OCI-LY7 (cell line): Measurements from ENCODE around the gene TFAP2E. TPM values are rescaled to one million over a fixed set of nuclear protein-coding genes. Genes with fewer than 3 reads are reported as not detected.

Source experiments
- BruUV-seq: library from RNA; stranded (reverse); fragments of 400-500 nt; replicated peaks from 2 replicates; lab custom pipeline; 2021; lab: Mats Ljungman, UMichigan
- CTCF ChIA-PET: fragments of 300-600 bp; sonication (Branson Sonifier 250); formaldehyde crosslinking; loops from one replicate; lab custom pipeline; 2022; ENCODE audit warnings: antibody characterized with exemption; ENCODE audit not compliant: unreplicated experiment; lab: Charles Lee
- POLR2A ChIA-PET: fragments of 300-600 bp; sonication (Branson Sonifier 250); formaldehyde crosslinking; loops from one replicate; lab custom pipeline; 2022; ENCODE audit warnings: antibody characterized with exemption; lab: Charles Lee
- DNase-seq: peaks from one replicate; pipeline ENCODE4 v3.0.0-alpha.2; 2015; ENCODE audit warnings: low spot score
- H2AFZ ChIP-seq: fragments of 200-600 bp; sonication (generic), shearing (Covaris generic); 2 replicates; pipeline ENCODE4 v1.6.1; 2014; ENCODE audit warnings: mild to moderate bottlenecking, antibody characterized with exemption, low read length, moderate library complexity
- H3K27ac ChIP-seq: fragments of 200-600 bp; sonication (generic); 2 replicates; pipeline ENCODE4 v1.5.1; 2014; ENCODE audit warnings: mixed run types, low read depth, mild to moderate bottlenecking, moderate library complexity, low read length, inconsistent platforms; ENCODE audit not compliant: poor library complexity, severe bottlenecking
- H3K36me3 ChIP-seq: fragments of 200-600 bp; sonication (generic); 2 replicates; pipeline ENCODE4 v1.6.1; 2014; ENCODE audit warnings: mild to moderate bottlenecking, antibody characterized with exemption, low read length, moderate library complexity, mixed read lengths; ENCODE audit not compliant: insufficient read depth
- H3K4me1 ChIP-seq: fragments of 200-600 bp; sonication (generic); 2 replicates; pipeline ENCODE4 v1.5.1; 2014; ENCODE audit warnings: mild to moderate bottlenecking, low read length; ENCODE audit not compliant: insufficient read depth, poor library complexity, severe bottlenecking
- H3K4me2 ChIP-seq: fragments of 200-600 bp; sonication (generic); 2 replicates; pipeline ENCODE4 v1.6.1; 2014; ENCODE audit warnings: mild to moderate bottlenecking, low read length
- H3K4me3 ChIP-seq: fragments of 200-600 bp; sonication (generic); 2 replicates; pipeline ENCODE4 v1.5.1; 2014; ENCODE audit warnings: mild to moderate bottlenecking, low read depth, low read length; ENCODE audit not compliant: poor library complexity, severe bottlenecking
- H3K79me2 ChIP-seq: fragments of 200-600 bp; sonication (generic); 2 replicates; pipeline ENCODE4 v1.6.1; 2016; ENCODE audit warnings: low read depth, mild to moderate bottlenecking, low read length, moderate library complexity, mixed read lengths; ENCODE audit not compliant: insufficient read depth
- H3K9me2 ChIP-seq: fragments of 200-600 bp; sonication (generic); 2 replicates; pipeline ENCODE4 v1.6.1; 2016; ENCODE audit warnings: mild to moderate bottlenecking, low read length, mixed read lengths; ENCODE audit not compliant: insufficient read depth
- H3K9me3 ChIP-seq: fragments of 200-600 bp; sonication (generic); 2 replicates; pipeline ENCODE4 v1.6.1; 2014; ENCODE audit warnings: mild to moderate bottlenecking, mixed run types, low read length, mixed read lengths
- H4K20me1 ChIP-seq: fragments of 200-600 bp; sonication (generic); 2 replicates; pipeline ENCODE4 v1.6.1; 2014; ENCODE audit warnings: mild to moderate bottlenecking, antibody characterized with exemption, low read length, moderate library complexity, mixed read lengths; ENCODE audit not compliant: insufficient read depth
- EZH2phosphoT487 ChIP-seq: fragments of 200-600 bp; sonication (generic); IDR thresholded peaks from 2 replicates; pipeline ENCODE4 v1.6.1; 2018; ENCODE audit warnings: low read depth, borderline replicate concordance, mild to moderate bottlenecking, mixed run types, antibody characterized with exemption, low read length, moderate library complexity, mixed read lengths
- intact Hi-C: fragments of 100-400 bp; cut with micrococcal nuclease; formaldehyde crosslinking; loops from one replicate; pipeline ENCODE4 v1.10.0; 2022; ENCODE audit not compliant: unreplicated experiment
- total RNA-seq, 2 experiments: library from RNA; depleted of rRNA in 1 of 2; stranded (reverse); fragments of >200 nt in 1 of 2; shearing (Covaris generic) in 1 of 2; gene quantifications; 2 replicates each; pipeline ENCODE4 v1.2.3, GENCODE V29; 2014 to 2022
- TF ChIP-seq, protein P1 (sequence below): fragments of 200-600 bp; sonication (generic); conservative IDR thresholded peaks from 2 replicates; pipeline ENCODE4 v1.5.1; 2014; ENCODE audit warnings: mild to moderate bottlenecking, antibody characterized with exemption, low read length, moderate library complexity, mixed read lengths

TFAP2E gene
- total RNA-seq, 2 experiments from 2014 or later = 1.1 to 1.2 TPM

DNA sequence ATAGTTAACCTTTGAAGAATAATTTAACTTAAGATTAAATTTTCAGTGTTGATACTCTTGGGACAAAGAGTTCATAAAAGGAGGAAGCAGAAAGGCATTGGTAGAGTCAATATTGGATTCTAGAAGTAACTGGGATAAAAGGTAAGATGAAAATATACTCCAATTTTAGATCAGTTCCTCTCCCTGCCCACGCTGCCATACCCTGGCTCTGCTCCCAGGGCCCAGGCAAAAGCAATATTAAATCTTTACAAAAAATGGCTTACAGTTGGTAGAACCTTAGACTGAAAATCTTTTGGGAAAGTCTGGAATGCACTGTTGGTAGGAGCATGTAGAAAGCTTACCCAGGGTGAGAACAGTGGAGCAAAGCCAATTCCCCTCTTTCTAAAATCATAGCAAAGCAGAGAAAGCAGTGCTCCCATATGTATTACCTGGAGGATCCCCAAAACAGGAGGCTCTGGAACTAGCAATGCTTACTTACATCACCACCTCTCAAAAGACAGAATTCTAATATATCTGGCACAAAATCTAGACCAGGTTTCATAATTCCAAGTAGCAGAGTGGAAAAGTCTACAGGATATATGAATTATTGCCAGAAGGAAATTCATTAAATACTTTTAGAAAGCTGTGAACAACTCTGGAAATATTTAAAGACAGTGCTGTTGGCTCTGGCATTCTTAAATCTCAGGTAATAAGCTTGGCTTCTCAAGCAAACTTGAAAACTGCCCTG lies 40.5 kb upstream of the TFAP2E start:
- POLR2A ChIA-PET = interaction anchor here (0.6 to 1.7 kb wide), 3 partner anchors 8 to 337 kb away, joined by 3 to 6 read pairs (median 4); no protein-coding TSS in a partner anchor
- DNase-seq = no peak
- Histone ChIP-seq H3K79me2 (no peaks in the 10 kb centered on the region), H3K36me3 (peaks cover 42% of the 10 kb centered on the region), H3K4me2 (no peak overlapping the region), H3K4me3 (no peak overlapping the region), H3K9me3 (peaks cover 21% of the 10 kb centered on the region; the same call in 1 of the 2 replicates), H4K20me1 (no peaks in the 10 kb centered on the region), H3K4me1 (no peaks in the 10 kb centered on the region), H3K27ac (no peak overlapping the region), H2AFZ (no peak overlapping the region), H3K9me2 (no peaks in the 10 kb centered on the region)
- CTCF ChIA-PET = no interaction called here
- TF ChIP-seq EZH2phosphoT487 = no peak
- TF ChIP-seq, protein P1, sequence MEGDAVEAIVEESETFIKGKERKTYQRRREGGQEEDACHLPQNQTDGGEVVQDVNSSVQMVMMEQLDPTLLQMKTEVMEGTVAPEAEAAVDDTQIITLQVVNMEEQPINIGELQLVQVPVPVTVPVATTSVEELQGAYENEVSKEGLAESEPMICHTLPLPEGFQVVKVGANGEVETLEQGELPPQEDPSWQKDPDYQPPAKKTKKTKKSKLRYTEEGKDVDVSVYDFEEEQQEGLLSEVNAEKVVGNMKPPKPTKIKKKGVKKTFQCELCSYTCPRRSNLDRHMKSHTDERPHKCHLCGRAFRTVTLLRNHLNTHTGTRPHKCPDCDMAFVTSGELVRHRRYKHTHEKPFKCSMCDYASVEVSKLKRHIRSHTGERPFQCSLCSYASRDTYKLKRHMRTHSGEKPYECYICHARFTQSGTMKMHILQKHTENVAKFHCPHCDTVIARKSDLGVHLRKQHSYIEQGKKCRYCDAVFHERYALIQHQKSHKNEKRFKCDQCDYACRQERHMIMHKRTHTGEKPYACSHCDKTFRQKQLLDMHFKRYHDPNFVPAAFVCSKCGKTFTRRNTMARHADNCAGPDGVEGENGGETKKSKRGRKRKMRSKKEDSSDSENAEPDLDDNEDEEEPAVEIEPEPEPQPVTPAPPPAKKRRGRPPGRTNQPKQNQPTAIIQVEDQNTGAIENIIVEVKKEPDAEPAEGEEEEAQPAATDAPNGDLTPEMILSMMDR = no peak
- BruUV-seq = no TSS peak
- intact Hi-C loops = no loop called here

DNA sequence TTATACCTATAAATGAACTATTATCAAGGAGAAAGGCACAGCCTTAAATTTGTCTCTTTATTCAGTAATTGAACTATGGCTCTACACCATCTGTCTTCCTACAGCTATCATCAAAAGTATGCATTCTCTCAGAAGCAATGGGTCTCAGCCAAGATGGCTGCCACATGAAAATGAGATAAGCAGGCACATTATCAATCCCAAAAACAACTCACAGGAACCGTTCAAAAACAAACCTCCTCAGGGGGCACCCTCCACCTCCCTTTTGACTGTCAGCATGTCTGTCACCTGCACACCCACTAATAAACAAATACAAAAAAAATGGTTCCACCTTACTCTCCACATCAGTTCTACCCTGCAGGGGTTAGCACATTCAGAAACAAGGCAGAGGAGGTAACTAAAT lies 39.5 kb upstream of the TFAP2E start:
- ChIA-PET CTCF (interaction anchor here (0.9 kb wide), 1 partner anchor 18 kb away, joined by 3 read pairs; no protein-coding TSS in a partner anchor), POLR2A (interaction anchor here (0.9 to 1.7 kb wide), 2 partner anchors 9 to 14 kb away, joined by 3 to 6 read pairs; no protein-coding TSS in a partner anchor)
- Histone ChIP-seq H3K27ac (no peak overlapping the region), H3K9me3 (peaks cover 19% of the 10 kb centered on the region; the same call in 1 of the 2 replicates), H3K4me2 (no peak overlapping the region), H3K79me2 (no peaks in the 10 kb centered on the region), H3K36me3 (peaks cover 42% of the 10 kb centered on the region), H3K9me2 (no peaks in the 10 kb centered on the region), H3K4me1 (no peaks in the 10 kb centered on the region), H3K4me3 (no peak overlapping the region), H2AFZ (no peak overlapping the region), H4K20me1 (no peaks in the 10 kb centered on the region)
- BruUV-seq = no TSS peak
- TF ChIP-seq, protein P1 = no peak
- intact Hi-C loops = no loop called here
- no peak for DNase-seq

DNA sequence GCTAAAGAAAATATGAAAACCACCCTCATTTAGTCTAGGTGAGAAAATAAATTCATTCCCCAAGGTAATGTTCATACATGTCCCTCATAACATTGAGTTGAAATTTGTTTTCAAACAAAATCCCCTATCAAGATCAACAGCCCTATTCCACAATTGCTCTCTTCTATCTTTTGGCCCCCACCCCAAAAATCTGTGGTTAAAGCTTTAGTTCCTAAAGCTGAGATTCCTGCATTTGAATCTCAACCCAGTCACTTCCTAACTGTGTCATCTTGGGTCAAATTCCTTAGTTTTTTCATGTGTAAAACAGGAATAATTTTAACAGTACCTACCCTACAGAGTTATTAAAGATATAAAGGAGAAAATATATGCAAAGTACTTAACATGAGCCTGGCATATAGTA lies 37.9 kb upstream of the TFAP2E start:
- peaks cover 8% of the 10 kb centered on the region; the same call in 1 of the 2 replicates for H3K9me3 ChIP-seq
- no peak for DNase-seq
- H3K36me3 ChIP-seq = peaks cover 35% of the 10 kb centered on the region
- H2AFZ ChIP-seq = no peak overlapping the region
- H3K9me2 ChIP-seq = no peaks in the 10 kb centered on the region
- CTCF ChIA-PET = interaction anchor here (0.8 kb wide), 1 partner anchor 69 kb away, joined by 3 read pairs; no protein-coding TSS in a partner anchor
- H3K79me2 ChIP-seq = no peaks in the 10 kb centered on the region
- no peak overlapping the region for H3K4me3 ChIP-seq
- POLR2A ChIA-PET = interaction anchor here (0.6 to 1.2 kb wide), 4 partner anchors 19 to 1132 kb away, joined by 3 to 6 read pairs (median 4); no protein-coding TSS in a partner anchor
- H3K4me2 ChIP-seq = no peak overlapping the region
- no peaks in the 10 kb centered on the region for H4K20me1 ChIP-seq
- H3K27ac ChIP-seq = no peak overlapping the region
- no peak for TF ChIP-seq EZH2phosphoT487
- TF ChIP-seq, protein P1 = no peak
- BruUV-seq = no TSS peak
- intact Hi-C loops = no loop called here
- peaks cover 14% of the 10 kb centered on the region for H3K4me1 ChIP-seq
